Adrenal gland (tissue), 5 donors: ENCODE results near the gene CDIP1.

Experiments
- CTCF ChIP-seq, 6 experiments: fragments of 450-650 bp in 4 of 6; fragments of 200-600 bp in 2 of 6; sonication (generic) in 1 of 6; IDR thresholded peaks; 1 replicate in 5 of 6; 2 replicates in 1 of 6; pipeline versions ENCODE4 v1.5.1 to v1.8.0; 2016 to 2021; ENCODE audit warnings: antibody characterized with exemption in 6 of 6, mild to moderate bottlenecking in 2 of 6, moderate library complexity in 1 of 6
- POLR2A ChIP-seq, 2 donors: fragments of 450-650 bp; IDR thresholded peaks; one replicate each; pipeline ENCODE4 v1.6.1; 2017; ENCODE audit warnings: antibody characterized with exemption in 2 of 2, mild to moderate bottlenecking in 2 of 2, moderate library complexity in 1 of 2
- donor health status: DM: no; HTN: no; CAD: no.

GRCh38 chr16:4506450-4506849 lies 32.1 kb downstream of the CDIP1 start:
- peak; percentile 77 to 94 (median 88) for TF ChIP-seq CTCF (IDR thresholded peaks at IDR 0.05)
- TF ChIP-seq POLR2A (IDR thresholded peaks at IDR 0.05), result no peak
